ENCODE measurements around the gene CFAP45. TPM values are rescaled to one million over a fixed set of nuclear protein-coding genes. Genes with fewer than 3 reads are reported as not detected.
A peak's percentile ranks its signal among the peaks of the same experiment; 100 is the strongest.

CFAP45 gene
- total RNA-seq, 2 experiments from 2014 or later, result 0.98 to 1.1 TPM

DNA sequence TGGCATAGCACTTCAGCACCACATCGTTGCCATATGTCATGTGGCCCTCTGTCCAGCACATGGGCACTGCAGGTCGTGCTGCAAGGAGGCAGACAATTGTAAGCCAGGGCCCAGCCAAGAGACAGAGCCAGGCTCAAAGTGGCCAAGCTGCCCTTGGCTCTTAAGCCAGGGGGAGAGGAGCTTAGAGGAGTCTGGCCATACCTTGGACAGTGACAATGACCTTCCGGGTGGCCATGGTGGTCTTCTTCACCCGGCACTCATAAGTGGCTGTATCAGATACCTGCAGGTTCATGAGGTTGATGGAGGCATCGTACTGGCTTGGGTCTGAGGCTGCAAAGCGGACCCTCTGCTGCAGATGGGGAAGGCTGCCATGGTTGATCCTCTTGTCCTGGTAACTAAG, 42.1 kb downstream of the CFAP45 start:
- ATAC-seq, result no peak
- intact Hi-C loops (cut with DNase I, micrococcal nuclease), result loop anchor here in 1 of 2 experiments (5.0 kb wide), 1 partner anchor 51 kb away; no protein-coding TSS in a partner anchor
- ChIA-PET CTCF (interaction anchor here (0.6 to 2.9 kb wide), 3 partner anchors 33 to 58 kb away, joined by 3 to 9 read pairs (median 3); no protein-coding TSS in a partner anchor), POLR2A (no interaction called here)
- Mint-ChIP-seq H3K27ac (no peak overlapping the region), H3K9me3 (ENCODE audit: low read depth) (no peaks in the 10 kb centered on the region), H3K4me1 (peaks cover 10% of the 10 kb centered on the region), H3K27me3 (no peaks in the 10 kb centered on the region), H3K4me3 (no peak overlapping the region), H3K36me3 (ENCODE audit: low read depth) (no peaks in the 10 kb centered on the region)
- DNase-seq, result no peak

DNA sequence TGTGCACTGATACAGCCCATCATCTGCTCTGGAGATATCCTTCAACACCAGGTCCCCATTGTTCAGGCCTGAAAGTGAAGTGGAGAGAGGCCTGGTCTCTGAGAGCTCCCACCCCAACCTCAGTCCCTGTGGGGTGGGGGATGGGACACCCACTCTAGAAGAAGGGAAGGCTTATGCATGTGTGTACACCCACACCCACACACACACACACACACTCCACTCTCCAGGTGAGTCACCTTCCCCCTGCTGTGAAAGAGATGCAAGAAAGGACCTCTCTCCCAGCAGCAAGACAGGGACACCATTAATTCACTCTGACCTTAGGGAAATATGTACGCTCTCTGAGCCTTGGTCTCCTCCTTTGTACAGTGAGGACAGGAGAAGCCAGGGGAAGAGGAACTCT, 43.4 kb downstream of the CFAP45 start:
- Mint-ChIP-seq H3K4me1 (peaks cover 10% of the 10 kb centered on the region), H3K9me3 (ENCODE audit: low read depth) (no peaks in the 10 kb centered on the region), H3K36me3 (ENCODE audit: low read depth) (no peaks in the 10 kb centered on the region), H3K4me3 (no peak overlapping the region), H3K27me3 (no peaks in the 10 kb centered on the region), H3K27ac (no peak overlapping the region)
- ATAC-seq (no peak), DNase-seq (no peak)
- intact Hi-C loops (cut with DNase I, micrococcal nuclease), result loop anchor here in 1 of 2 experiments (5.0 kb wide), 1 partner anchor 49 kb away; no protein-coding TSS in a partner anchor
- ChIA-PET POLR2A (interaction anchor here (0.5 kb wide), 1 partner anchor 1652 kb away, joined by 7 read pairs; no protein-coding TSS in a partner anchor), CTCF (interaction anchor here (0.6 to 2.9 kb wide), 5 partner anchors 33 to 59 kb away, joined by 3 to 9 read pairs (median 4); no protein-coding TSS in a partner anchor)

DNA sequence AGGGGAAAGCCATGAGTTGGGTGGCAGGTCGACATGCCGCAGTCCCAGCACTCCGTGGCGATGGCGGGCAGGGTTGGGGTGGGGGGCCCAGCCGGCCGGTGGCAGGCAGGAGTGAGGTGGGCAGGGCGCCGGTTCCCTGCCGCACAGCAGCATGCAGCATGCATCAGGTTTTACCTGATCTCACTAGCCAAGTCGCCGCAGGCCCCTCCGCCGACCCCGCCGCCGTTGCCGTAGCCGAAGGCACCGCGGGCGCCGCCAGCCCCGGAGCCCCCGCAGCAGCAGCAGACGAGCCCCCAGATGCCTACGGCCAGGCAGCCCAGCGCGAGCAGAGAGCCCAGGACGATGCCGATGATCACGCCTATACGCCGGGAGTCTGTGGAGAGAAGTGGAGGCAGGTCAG, 44.3 kb downstream of the CFAP45 start:
- Mint-ChIP-seq H3K27ac (no peak overlapping the region), H3K4me1 (peaks cover 10% of the 10 kb centered on the region), H3K36me3 (ENCODE audit: low read depth) (no peaks in the 10 kb centered on the region), H3K4me3 (peak overlapping the region; percentile 75), H3K27me3 (no peaks in the 10 kb centered on the region), H3K9me3 (ENCODE audit: low read depth) (no peaks in the 10 kb centered on the region)
- ATAC-seq (no peak), DNase-seq (no peak)
- ChIA-PET CTCF (no interaction called here), POLR2A (no interaction called here)
- intact Hi-C loops (cut with DNase I, micrococcal nuclease), result loop anchor here in 1 of 2 experiments (2.0 to 5.0 kb wide), 2 partner anchors 48 to 69 kb away; partner anchors contain the start of gene TAGLN2

DNA sequence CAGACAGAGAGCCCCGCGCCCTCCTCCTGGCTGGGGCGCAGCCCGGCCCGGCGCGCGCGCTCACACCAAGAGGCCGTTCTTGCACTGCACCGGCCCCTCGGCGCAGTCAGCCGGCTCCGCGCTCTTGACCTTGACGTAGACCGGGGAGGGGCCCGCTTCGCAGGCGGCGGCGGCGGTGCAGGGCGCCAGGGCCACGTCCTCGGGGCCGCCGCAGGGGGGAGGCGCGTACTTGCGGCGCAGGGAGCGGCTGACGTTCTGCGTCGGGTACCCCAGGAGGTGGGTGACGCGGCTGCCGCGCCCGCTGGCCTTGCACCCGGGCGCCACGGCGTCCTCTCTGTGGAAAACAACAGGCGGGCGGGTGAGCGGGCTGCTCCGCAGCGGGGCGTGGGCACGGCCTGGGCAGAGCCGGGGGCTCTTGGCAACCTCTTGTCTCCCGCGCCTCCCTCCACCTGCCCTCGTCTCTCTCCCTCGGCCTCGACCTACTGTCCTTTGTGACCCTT, 45.2 kb downstream of the CFAP45 start:
- H3K4me3 Mint-ChIP-seq, result peak overlapping the region; percentile 75
- H3K36me3 Mint-ChIP-seq (ENCODE audit: low read depth), result no peaks in the 10 kb centered on the region
- H3K27ac Mint-ChIP-seq, result peak overlapping the region; percentile 58
- ChIA-PET CTCF (interaction anchor here (0.6 to 1.5 kb wide), 6 partner anchors 11 to 56 kb away, joined by 3 to 4 read pairs (median 3); no protein-coding TSS in a partner anchor), POLR2A (no interaction called here)
- H3K27me3 Mint-ChIP-seq, result no peaks in the 10 kb centered on the region
- intact Hi-C loops (cut with DNase I, micrococcal nuclease), result loop anchor here in 1 of 2 experiments (1.0 to 5.0 kb wide), 6 partner anchors 28 to 243 kb away; partner anchors contain the start of genes DUSP23, IGSF8, SLAMF8 and TAGLN2
- ATAC-seq (peak; percentile 96), DNase-seq (peak; percentile 87)
- H3K4me1 Mint-ChIP-seq, result peaks cover 10% of the 10 kb centered on the region
- no peaks in the 10 kb centered on the region for H3K9me3 Mint-ChIP-seq (ENCODE audit: low read depth)

DNA sequence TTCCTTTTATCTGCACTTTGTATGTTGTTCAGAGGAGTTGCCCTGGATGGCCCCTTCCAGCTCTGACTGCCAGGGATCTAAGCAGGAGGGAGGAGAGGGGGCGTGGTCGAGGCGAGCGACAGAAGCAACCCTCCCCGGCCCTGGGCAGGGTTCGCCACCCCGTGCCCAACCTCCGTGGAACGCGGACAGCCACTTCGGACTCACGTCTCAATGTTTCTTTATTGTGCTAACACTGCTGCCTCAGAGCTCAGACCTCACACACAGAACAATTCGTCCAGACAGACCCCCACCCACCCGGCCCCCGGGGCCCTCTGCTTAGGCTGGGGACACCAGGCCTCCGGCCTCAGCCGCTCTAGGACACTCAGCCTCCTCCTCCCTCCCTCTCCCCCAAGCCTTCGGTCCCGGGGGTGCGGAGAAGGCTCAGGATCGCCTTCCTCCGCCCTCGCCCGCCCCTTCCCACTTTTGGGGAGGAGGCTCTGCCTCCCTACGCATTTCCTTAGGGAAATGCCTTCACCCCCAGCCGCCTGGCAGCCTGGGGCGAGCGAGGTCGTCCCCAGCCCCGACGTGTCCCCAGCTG, 45.8 kb downstream of the CFAP45 start:
- peak overlapping the region; percentile 56 for H3K27ac Mint-ChIP-seq
- peak; percentile 20 for ATAC-seq
- no peaks in the 10 kb centered on the region for H3K9me3 Mint-ChIP-seq (ENCODE audit: low read depth)

DNA sequence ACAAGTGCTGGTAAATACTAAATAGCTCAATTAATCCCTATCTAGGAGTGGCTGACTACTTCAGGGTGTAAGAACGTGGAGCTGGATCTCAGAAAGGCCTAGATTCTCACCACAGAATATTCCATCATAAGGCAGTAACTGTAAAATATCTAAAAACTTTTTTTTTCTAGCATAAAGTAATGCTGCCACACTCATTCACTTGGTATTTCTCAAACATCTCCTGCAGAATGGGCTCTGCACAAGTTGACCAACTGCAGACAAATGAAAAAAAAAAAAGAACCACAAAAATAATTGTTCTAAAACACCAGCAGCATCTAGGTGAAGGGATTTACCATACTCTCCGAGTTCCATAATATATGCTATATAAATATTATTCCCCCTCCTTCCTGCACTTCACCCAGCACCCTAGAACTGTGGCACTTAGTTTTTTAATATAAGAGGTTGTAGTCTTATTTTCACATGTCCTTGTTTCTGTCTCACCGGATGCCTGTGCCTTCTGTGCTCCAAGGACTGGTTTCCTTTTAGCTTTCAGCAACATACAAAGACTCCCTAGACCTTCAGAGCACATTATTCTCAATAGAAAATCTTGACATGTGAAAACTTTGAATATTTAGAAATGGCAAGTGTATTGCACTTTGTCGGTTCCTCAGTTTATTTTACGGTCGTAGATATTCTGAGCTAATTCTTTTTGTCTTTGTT, 46.4 kb downstream of the CFAP45 start:
- H3K27ac Mint-ChIP-seq, result peak overlapping the region; percentile 56
- no peaks in the 10 kb centered on the region for H3K27me3 Mint-ChIP-seq
- H3K36me3 Mint-ChIP-seq (ENCODE audit: low read depth), result no peaks in the 10 kb centered on the region
- POLR2A ChIA-PET, result interaction anchor here (0.6 to 0.7 kb wide), 2 partner anchors 39 to 59 kb away, joined by 3 to 4 read pairs; no protein-coding TSS in a partner anchor
- CTCF ChIA-PET, result interaction anchor here (0.7 to 2.6 kb wide), 13 partner anchors 10 to 153 kb away, joined by 3 to 17 read pairs (median 3); partner anchors contain the start of gene DUSP23
- H3K9me3 Mint-ChIP-seq (ENCODE audit: low read depth), result no peaks in the 10 kb centered on the region
- ATAC-seq (no peak), DNase-seq (no peak)
- peak overlapping the region; percentile 75 for H3K4me3 Mint-ChIP-seq
- peaks cover 10% of the 10 kb centered on the region for H3K4me1 Mint-ChIP-seq
- intact Hi-C loops (cut with DNase I, micrococcal nuclease), result loop anchor here in 1 of 2 experiments (1.0 to 5.0 kb wide), 5 partner anchors 27 to 244 kb away; partner anchors contain the start of genes DUSP23, IGSF8, SLAMF8 and TAGLN2

More for the DNA sequence above, 45.8 kb downstream of the CFAP45 start:
- peaks cover 10% of the 10 kb centered on the region for H3K4me1 Mint-ChIP-seq
- H3K27me3 Mint-ChIP-seq, result no peaks in the 10 kb centered on the region
- DNase-seq, result peak; percentile 46
- CTCF ChIA-PET, result interaction anchor here (0.8 to 2.6 kb wide), 8 partner anchors 11 to 153 kb away, joined by 3 to 17 read pairs (median 4); no protein-coding TSS in a partner anchor
- H3K36me3 Mint-ChIP-seq (ENCODE audit: low read depth), result no peaks in the 10 kb centered on the region
- intact Hi-C loops (cut with DNase I, micrococcal nuclease), result loop anchor here in 1 of 2 experiments (1.0 to 5.0 kb wide), 5 partner anchors 28 to 243 kb away; partner anchors contain the start of genes DUSP23, IGSF8, SLAMF8 and TAGLN2
- peak overlapping the region; percentile 75 for H3K4me3 Mint-ChIP-seq
- POLR2A ChIA-PET, result interaction anchor here (0.6 kb wide), 1 partner anchor 58 kb away, joined by 3 read pairs; no protein-coding TSS in a partner anchor

DNA sequence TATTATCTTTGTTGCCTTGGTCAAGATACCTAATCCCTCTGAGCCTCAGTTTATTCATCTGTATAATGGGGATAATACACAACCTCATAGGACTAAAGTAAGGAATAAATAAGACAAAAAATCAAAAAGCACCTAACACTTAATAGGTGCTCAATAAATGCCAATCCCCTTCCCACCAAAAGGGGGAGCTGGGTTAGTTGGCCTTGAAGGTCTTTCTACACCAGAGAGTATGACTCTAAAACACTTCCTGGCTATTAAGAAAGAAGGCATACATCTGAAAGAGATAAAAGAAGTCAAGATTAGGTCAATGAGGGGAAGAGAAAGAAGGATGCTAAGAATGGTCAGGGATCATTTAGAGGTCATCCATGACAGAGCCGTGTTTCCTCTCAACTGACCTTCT, 48.6 kb downstream of the CFAP45 start:
- POLR2A ChIA-PET, result interaction anchor here (1.0 kb wide), 1 partner anchor 43 kb away, joined by 3 read pairs; no protein-coding TSS in a partner anchor
- intact Hi-C loops (cut with DNase I, micrococcal nuclease), result loop anchor here in 1 of 2 experiments (5.0 kb wide), 1 partner anchor 246 kb away; the partner anchor contains the start of gene IGSF8
- no peaks in the 10 kb centered on the region for H3K9me3 Mint-ChIP-seq (ENCODE audit: low read depth)
- no peak overlapping the region for H3K27ac Mint-ChIP-seq
- DNase-seq (no peak), ATAC-seq (no peak)
- H3K27me3 Mint-ChIP-seq, result no peaks in the 10 kb centered on the region
- CTCF ChIA-PET, result interaction anchor here (1.0 to 1.4 kb wide), 4 partner anchors 8 to 39 kb away, joined by 3 read pairs; partner anchors contain the start of gene SLAMF8
- peaks cover 10% of the 10 kb centered on the region for H3K4me1 Mint-ChIP-seq
- H3K4me3 Mint-ChIP-seq, result no peak overlapping the region
- H3K36me3 Mint-ChIP-seq (ENCODE audit: low read depth), result no peaks in the 10 kb centered on the region

DNA sequence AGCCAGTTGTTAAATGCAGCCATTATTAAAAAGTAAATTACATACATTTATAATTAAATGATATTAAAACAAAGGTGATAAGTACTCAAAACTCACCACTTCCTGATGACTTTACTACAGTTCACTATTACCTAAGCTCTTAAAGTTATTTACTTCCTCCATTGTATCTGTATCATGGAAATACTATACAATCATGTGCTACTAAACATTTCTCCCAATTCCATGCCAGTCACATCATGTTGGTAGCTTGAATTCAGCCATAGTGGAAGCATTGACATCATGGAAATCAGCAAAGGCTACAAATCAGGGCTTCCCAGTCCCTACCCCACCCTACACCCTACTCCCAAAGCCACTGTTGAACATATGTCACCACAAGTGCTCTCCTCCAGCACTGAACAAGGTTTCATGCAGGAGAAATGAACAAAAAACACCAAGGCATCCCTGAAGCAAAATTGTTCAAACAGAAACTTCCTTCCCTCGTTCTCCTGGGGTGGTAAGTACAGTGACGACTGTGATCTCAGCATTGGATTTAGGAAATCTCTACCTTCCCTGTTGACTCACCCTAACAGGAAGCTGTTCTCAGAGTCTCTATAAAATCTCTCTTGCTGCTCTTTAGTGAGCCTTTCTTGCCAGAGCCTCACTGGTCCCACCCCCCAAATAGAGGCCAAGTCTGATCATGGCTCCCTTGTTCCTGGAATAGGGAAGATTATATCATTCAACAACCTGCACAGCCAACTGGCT, 50.2 kb downstream of the CFAP45 start:
- ChIA-PET POLR2A (no interaction called here), CTCF (interaction anchor here (0.9 to 1.7 kb wide), 2 partner anchors 50 to 74 kb away, joined by 3 to 4 read pairs; no protein-coding TSS in a partner anchor)
- intact Hi-C loops (cut with DNase I, micrococcal nuclease), result loop anchor here in 1 of 2 experiments (5.0 kb wide), 1 partner anchor 248 kb away; the partner anchor contains the start of gene IGSF8
- H3K27ac Mint-ChIP-seq, result no peak overlapping the region
- H3K36me3 Mint-ChIP-seq (ENCODE audit: low read depth), result no peaks in the 10 kb centered on the region
- no peak overlapping the region for H3K4me3 Mint-ChIP-seq
- no peak for DNase-seq
- ATAC-seq, result no peak
- H3K27me3 Mint-ChIP-seq, result no peaks in the 10 kb centered on the region
- H3K4me1 Mint-ChIP-seq, result peaks cover 6% of the 10 kb centered on the region
- no peaks in the 10 kb centered on the region for H3K9me3 Mint-ChIP-seq (ENCODE audit: low read depth)

DNA sequence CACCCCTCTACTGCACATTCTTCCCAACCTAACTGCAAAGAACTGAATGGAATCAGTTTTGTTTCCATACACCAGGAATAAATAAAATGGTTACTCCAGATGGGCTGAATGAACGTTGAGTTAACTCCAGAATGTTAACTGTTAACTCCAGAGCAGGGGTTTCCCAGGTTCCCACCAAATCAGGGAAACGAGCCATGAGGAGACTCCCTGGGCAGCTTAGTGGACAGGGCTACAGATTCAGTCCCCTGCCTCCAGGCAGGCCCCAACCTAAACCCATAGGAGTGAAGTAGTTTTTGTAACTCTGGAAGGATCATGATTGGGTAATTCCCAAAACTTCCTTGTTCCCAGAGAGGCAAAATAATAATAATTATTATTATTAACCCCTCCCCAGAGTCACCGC, 51.6 kb downstream of the CFAP45 start:
- no peaks in the 10 kb centered on the region for H3K4me1 Mint-ChIP-seq
- no peak overlapping the region for H3K4me3 Mint-ChIP-seq
- H3K36me3 Mint-ChIP-seq (ENCODE audit: low read depth), result no peaks in the 10 kb centered on the region
- H3K27ac Mint-ChIP-seq, result no peak overlapping the region
- no peaks in the 10 kb centered on the region for H3K27me3 Mint-ChIP-seq
- H3K9me3 Mint-ChIP-seq (ENCODE audit: low read depth), result no peaks in the 10 kb centered on the region
- intact Hi-C loops (cut with DNase I, micrococcal nuclease), result no loop called here
- no peak for DNase-seq
- CTCF ChIA-PET, result no interaction called here
- POLR2A ChIA-PET, result no interaction called here
- no peak for ATAC-seq

DNA sequence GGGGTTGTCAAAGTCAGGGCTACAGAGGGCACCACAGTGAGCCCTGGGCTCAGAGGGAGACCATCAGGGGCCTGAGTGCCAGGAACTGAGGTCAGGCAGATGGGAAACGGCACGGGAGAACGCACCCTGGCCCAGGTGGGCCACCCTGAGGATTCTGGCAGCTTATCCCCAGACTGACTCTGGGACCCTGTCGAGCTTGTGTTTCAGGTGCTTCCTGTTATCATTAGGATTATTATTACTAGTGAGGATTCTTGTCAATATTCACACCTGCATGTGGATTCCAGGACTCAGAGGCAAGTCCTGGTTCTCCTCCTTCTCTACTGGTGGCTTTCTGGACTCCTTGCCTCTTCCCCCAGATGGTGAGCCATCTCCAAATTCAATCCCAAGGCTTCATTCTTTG, 52.7 kb downstream of the CFAP45 start:
- no peak for DNase-seq
- no peaks in the 10 kb centered on the region for H3K27me3 Mint-ChIP-seq
- no peak overlapping the region for H3K4me3 Mint-ChIP-seq
- H3K36me3 Mint-ChIP-seq (ENCODE audit: low read depth), result no peaks in the 10 kb centered on the region
- H3K9me3 Mint-ChIP-seq (ENCODE audit: low read depth), result no peaks in the 10 kb centered on the region
- ChIA-PET POLR2A (interaction anchor here (0.5 kb wide), 1 partner anchor 59 kb away, joined by 4 read pairs; no protein-coding TSS in a partner anchor), CTCF (interaction anchor here (0.6 to 1.0 kb wide), 4 partner anchors 26 to 138 kb away, joined by 3 to 4 read pairs (median 3); no protein-coding TSS in a partner anchor)
- H3K27ac Mint-ChIP-seq, result no peak overlapping the region
- H3K4me1 Mint-ChIP-seq, result no peaks in the 10 kb centered on the region
- no peak for ATAC-seq
- intact Hi-C loops (cut with DNase I, micrococcal nuclease), result no loop called here

Measured in activated CD4-positive, alpha-beta T cell treated with anti-CD3 and anti-CD28 coated beads for 36 hours (primary cell).